IMR-90 (cell line): ENCODE results near the gene CYP27B1.
"Not testable (repeated sequence)": the region's sequence is repeated elsewhere in the genome, so short reads cannot be mapped to it uniquely, and the experiment has no call there.

Experiments used
- CEBPB ChIP-seq: IDR thresholded peaks from 2 replicates; pipeline ENCODE4 v1.6.1; 2012; ENCODE audit warnings: low read depth, low read length, improper control_type of control experiment
- MAFK ChIP-seq: IDR thresholded peaks from 2 replicates; pipeline ENCODE4 v1.6.1; 2012; ENCODE audit warnings: low read depth, low read length, improper control_type of control experiment
- RAD21 ChIP-seq: IDR thresholded peaks from 2 replicates; pipeline ENCODE4 v1.6.1; 2012; ENCODE audit warnings: low read length, improper control_type of control experiment
- RCOR1 ChIP-seq: IDR thresholded peaks from 2 replicates; pipeline ENCODE4 v1.6.1; 2012; ENCODE audit warnings: mild to moderate bottlenecking, low read length, improper control_type of control experiment; ENCODE audit not compliant: insufficient replicate concordance
- TF ChIP-seq, protein P1 (sequence below): conservative IDR thresholded peaks from 2 replicates; pipeline ENCODE4 v1.5.1; 2012; ENCODE audit warnings: mild to moderate bottlenecking, low read depth, low read length, improper control_type of control experiment
- TF ChIP-seq, protein P2 (sequence below): fragments of 150-350 bp; IDR thresholded peaks from 2 replicates; pipeline ENCODE4 v1.6.1; 2016; ENCODE audit warnings: low read depth, mild to moderate bottlenecking, low read length, moderate library complexity, borderline replicate concordance

DNA sequence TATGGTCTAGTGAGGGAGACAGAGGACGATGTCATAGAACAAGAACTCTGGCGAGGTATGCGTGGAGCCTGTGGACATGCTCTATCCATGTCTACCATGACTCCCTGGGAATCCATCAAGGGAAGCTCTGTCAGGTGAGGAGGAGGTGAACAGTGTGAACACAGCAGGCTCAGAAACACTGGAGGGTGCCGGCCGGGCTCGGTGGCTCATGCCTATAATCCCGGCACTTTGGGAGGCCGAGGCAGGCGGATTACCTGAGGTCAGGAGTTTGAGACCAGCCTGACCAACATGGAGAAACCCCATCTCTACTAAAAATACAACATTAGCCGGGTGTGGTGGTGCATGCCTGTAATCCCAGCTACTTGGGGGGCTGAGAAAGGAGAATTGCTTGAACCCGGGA, 7.8 kb upstream of the CYP27B1 start:
- TF ChIP-seq, protein P1, sequence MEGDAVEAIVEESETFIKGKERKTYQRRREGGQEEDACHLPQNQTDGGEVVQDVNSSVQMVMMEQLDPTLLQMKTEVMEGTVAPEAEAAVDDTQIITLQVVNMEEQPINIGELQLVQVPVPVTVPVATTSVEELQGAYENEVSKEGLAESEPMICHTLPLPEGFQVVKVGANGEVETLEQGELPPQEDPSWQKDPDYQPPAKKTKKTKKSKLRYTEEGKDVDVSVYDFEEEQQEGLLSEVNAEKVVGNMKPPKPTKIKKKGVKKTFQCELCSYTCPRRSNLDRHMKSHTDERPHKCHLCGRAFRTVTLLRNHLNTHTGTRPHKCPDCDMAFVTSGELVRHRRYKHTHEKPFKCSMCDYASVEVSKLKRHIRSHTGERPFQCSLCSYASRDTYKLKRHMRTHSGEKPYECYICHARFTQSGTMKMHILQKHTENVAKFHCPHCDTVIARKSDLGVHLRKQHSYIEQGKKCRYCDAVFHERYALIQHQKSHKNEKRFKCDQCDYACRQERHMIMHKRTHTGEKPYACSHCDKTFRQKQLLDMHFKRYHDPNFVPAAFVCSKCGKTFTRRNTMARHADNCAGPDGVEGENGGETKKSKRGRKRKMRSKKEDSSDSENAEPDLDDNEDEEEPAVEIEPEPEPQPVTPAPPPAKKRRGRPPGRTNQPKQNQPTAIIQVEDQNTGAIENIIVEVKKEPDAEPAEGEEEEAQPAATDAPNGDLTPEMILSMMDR: not testable (repeated sequence)
- TF ChIP-seq, protein P2, sequence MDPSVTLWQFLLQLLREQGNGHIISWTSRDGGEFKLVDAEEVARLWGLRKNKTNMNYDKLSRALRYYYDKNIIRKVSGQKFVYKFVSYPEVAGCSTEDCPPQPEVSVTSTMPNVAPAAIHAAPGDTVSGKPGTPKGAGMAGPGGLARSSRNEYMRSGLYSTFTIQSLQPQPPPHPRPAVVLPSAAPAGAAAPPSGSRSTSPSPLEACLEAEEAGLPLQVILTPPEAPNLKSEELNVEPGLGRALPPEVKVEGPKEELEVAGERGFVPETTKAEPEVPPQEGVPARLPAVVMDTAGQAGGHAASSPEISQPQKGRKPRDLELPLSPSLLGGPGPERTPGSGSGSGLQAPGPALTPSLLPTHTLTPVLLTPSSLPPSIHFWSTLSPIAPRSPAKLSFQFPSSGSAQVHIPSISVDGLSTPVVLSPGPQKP: not testable (repeated sequence)
- TF ChIP-seq RAD21, CEBPB, MAFK, RCOR1: not testable (repeated sequence)
